HAP-1 (cell line): ENCODE results near the gene CHST9.
A peak's percentile ranks its signal among the peaks of the same experiment; 100 is the strongest.
"Not testable (repeated sequence)": the region's sequence is repeated elsewhere in the genome, so short reads cannot be mapped to it uniquely, and the experiment has no call there.

ENCODE experiments used
- DNase-seq, 2 experiments: peaks; one replicate each; pipeline ENCODE4 v3.0.0-alpha.2; 2016 to 2020; ENCODE audit warnings: low spot score in 2 of 2
- H3K27me3 ChIP-seq: fragments of 250-450 bp; sonication (Bioruptor Pico); 2 replicates; pipeline ENCODE4 v1.5.1; 2020; ENCODE audit warnings: low read depth, mild to moderate bottlenecking, moderate library complexity
- H3K36me3 ChIP-seq: fragments of 250-450 bp; sonication (Bioruptor Pico); replicated peaks from 2 replicates; pipeline ENCODE4 v1.5.1; 2020; ENCODE audit warnings: mild to moderate bottlenecking
- H3K4me1 ChIP-seq: fragments of 250-450 bp; sonication (Bioruptor Pico); 2 replicates; pipeline ENCODE4 v1.5.1; 2020; ENCODE audit warnings: mild to moderate bottlenecking
- H3K4me3 ChIP-seq: fragments of 250-450 bp; sonication (Bioruptor Pico); 2 replicates; pipeline ENCODE4 v1.5.1; 2020; ENCODE audit warnings: mild to moderate bottlenecking, moderate library complexity
- H3K9me3 ChIP-seq: fragments of 250-450 bp; sonication (Bioruptor Pico); 2 replicates; pipeline ENCODE4 v1.5.1; 2020; ENCODE audit warnings: mild to moderate bottlenecking, moderate library complexity
- in situ Hi-C: fragments of 300-500 bp; cut with MboI; formaldehyde crosslinking; loops from 3 replicates; pipeline ENCODE4 v1.14.3; 2020; ENCODE audit warnings: low sequenced_read_pairs, inconsistent platforms, mixed read lengths

Gene CHST9

GRCh38 chr18:27188309-27188708 lies 3.2 kb upstream of the CHST9 start:
- in situ Hi-C loops: no loop called here
- Histone ChIP-seq H3K36me3 (no peaks in the 10 kb centered on the region), H3K4me1 (no peaks in the 10 kb centered on the region), H3K9me3 (no peaks in the 10 kb centered on the region), H3K4me3 (no peak overlapping the region), H3K27me3 (peaks cover 39% of the 10 kb centered on the region)
- DNase-seq: no peak

GRCh38 chr18:27185897-27186296 lies 789 bp upstream of the CHST9 start:
- Histone ChIP-seq H3K9me3 (no peaks in the 10 kb centered on the region), H3K4me3 (no peak overlapping the region), H3K36me3 (no peaks in the 10 kb centered on the region), H3K27me3 (peaks cover 50% of the 10 kb centered on the region), H3K4me1 (no peaks in the 10 kb centered on the region)
- DNase-seq: no peak
- in situ Hi-C loops: no loop called here

- H3K27me3 ChIP-seq: peaks cover 52% of the 10 kb centered on the region
- H3K4me1 ChIP-seq: no peaks in the 10 kb centered on the region
- H3K9me3 ChIP-seq: no peaks in the 10 kb centered on the region
- H3K4me3 ChIP-seq: no peak overlapping the region
- DNase-seq: no peak
- in situ Hi-C loops: no loop called here
- H3K36me3 ChIP-seq: no peaks in the 10 kb centered on the region
Measured at GRCh38 chr18:27184115-27185024, 738 bp downstream of the CHST9 start.

GRCh38 chr18:27181726-27182125 lies 3.4 kb downstream of the CHST9 start:
- Histone ChIP-seq H3K36me3 (no peaks in the 10 kb centered on the region), H3K4me3 (no peak overlapping the region), H3K27me3 (peaks cover 43% of the 10 kb centered on the region), H3K9me3 (no peaks in the 10 kb centered on the region), H3K4me1 (no peaks in the 10 kb centered on the region)
- in situ Hi-C loops: no loop called here
- no peak for DNase-seq

GRCh38 chr18:27178424-27178823 lies 6.7 kb downstream of the CHST9 start:
- Histone ChIP-seq H3K36me3 (no peaks in the 10 kb centered on the region), H3K9me3 (no peaks in the 10 kb centered on the region), H3K4me3 (no peak overlapping the region), H3K27me3 (peaks cover 23% of the 10 kb centered on the region), H3K4me1 (no peaks in the 10 kb centered on the region)
- DNase-seq: no peak
- in situ Hi-C loops: no loop called here

- Histone ChIP-seq H3K36me3 (no peaks in the 10 kb centered on the region), H3K27me3 (peaks cover 10% of the 10 kb centered on the region), H3K4me1 (no peaks in the 10 kb centered on the region), H3K4me3 (no peak overlapping the region), H3K9me3 (no peaks in the 10 kb centered on the region)
- DNase-seq: no peak
- in situ Hi-C loops: no loop called here
Measured at GRCh38 chr18:27175914-27176313, 9.2 kb downstream of the CHST9 start.

- in situ Hi-C loops: no loop called here
Measured at GRCh38 chr18:27175245-27175644, 9.9 kb downstream of the CHST9 start.

GRCh38 chr18:27171993-27172392 lies 13.1 kb downstream of the CHST9 start:
- no peak overlapping the region for H3K4me3 ChIP-seq
- H3K27me3 ChIP-seq: peaks cover 3% of the 10 kb centered on the region
- no peaks in the 10 kb centered on the region for H3K9me3 ChIP-seq
- DNase-seq: no peak
- H3K4me1 ChIP-seq: no peaks in the 10 kb centered on the region
- in situ Hi-C loops: no loop called here
- no peaks in the 10 kb centered on the region for H3K36me3 ChIP-seq

More at GRCh38 chr18:27175245-27175644, 9.9 kb downstream of the CHST9 start:
- no peak for DNase-seq
- Histone ChIP-seq H3K9me3 (no peaks in the 10 kb centered on the region), H3K4me1 (no peaks in the 10 kb centered on the region), H3K36me3 (no peaks in the 10 kb centered on the region), H3K27me3 (peaks cover 8% of the 10 kb centered on the region), H3K4me3 (no peak overlapping the region)

GRCh38 chr18:27165412-27165811 lies 19.7 kb downstream of the CHST9 start:
- in situ Hi-C loops: no loop called here
- H3K36me3 ChIP-seq: no peaks in the 10 kb centered on the region
- no peaks in the 10 kb centered on the region for H3K4me1 ChIP-seq
- no peaks in the 10 kb centered on the region for H3K9me3 ChIP-seq
- H3K4me3 ChIP-seq: no peak overlapping the region
- no peak for DNase-seq
- H3K27me3 ChIP-seq: peaks cover 4% of the 10 kb centered on the region; the same call in 1 of the 2 replicates

GRCh38 chr18:27164905-27165304 lies 20.2 kb downstream of the CHST9 start:
- no peak overlapping the region for H3K4me3 ChIP-seq
- H3K36me3 ChIP-seq: no peaks in the 10 kb centered on the region
- DNase-seq: no peak
- no peaks in the 10 kb centered on the region for H3K9me3 ChIP-seq
- in situ Hi-C loops: no loop called here
- H3K27me3 ChIP-seq: peaks cover 4% of the 10 kb centered on the region; the same call in 1 of the 2 replicates
- H3K4me1 ChIP-seq: no peaks in the 10 kb centered on the region

GRCh38 chr18:27163197-27163716 lies 21.9 kb downstream of the CHST9 start:
- peak in 1 of 2 experiments; percentile 73 for DNase-seq
- H3K4me3 ChIP-seq, in situ Hi-C loops, H3K36me3 ChIP-seq, H3K4me1 ChIP-seq, H3K9me3 ChIP-seq, H3K27me3 ChIP-seq: not testable (repeated sequence)

GRCh38 chr18:27149240-27149639 lies 35.9 kb downstream of the CHST9 start:
- in situ Hi-C loops, H3K27me3 ChIP-seq, DNase-seq, H3K4me1 ChIP-seq, H3K9me3 ChIP-seq, H3K4me3 ChIP-seq, H3K36me3 ChIP-seq: not testable (repeated sequence)

- in situ Hi-C loops: no loop called here
- H3K4me3 ChIP-seq: no peak overlapping the region
- no peaks in the 10 kb centered on the region for H3K4me1 ChIP-seq
Measured at GRCh38 chr18:27144672-27145071, 40.4 kb downstream of the CHST9 start.

GRCh38 chr18:27143580-27144287 lies 41.4 kb downstream of the CHST9 start:
- in situ Hi-C loops: no loop called here
- Histone ChIP-seq H3K4me1 (no peaks in the 10 kb centered on the region), H3K27me3 (no peaks in the 10 kb centered on the region), H3K4me3 (no peak overlapping the region), H3K36me3 (no peaks in the 10 kb centered on the region), H3K9me3 (no peaks in the 10 kb centered on the region)
- no peak for DNase-seq

More at GRCh38 chr18:27144672-27145071, 40.4 kb downstream of the CHST9 start:
- Histone ChIP-seq H3K27me3 (no peaks in the 10 kb centered on the region), H3K36me3 (no peaks in the 10 kb centered on the region), H3K9me3 (no peaks in the 10 kb centered on the region)
- DNase-seq: no peak
